ENCODE data around the gene CREBBP. TPM values are rescaled to one million over a fixed set of nuclear protein-coding genes. Genes with fewer than 3 reads are reported as not detected.

The CREBBP gene
- total and polyA plus RNA-seq, 9 of the 15 experiments (the other 6 are each of a cell fraction or from before 2014, with no cell fraction given), result 0.70 to 24.8 (median 5.6) TPM

GRCh38 chr16:3717235-3718018 is 163.1 kb downstream of the CREBBP start, which contains the start of gene TRAP1 (continued):
- TF ChIP-seq, protein P1, sequence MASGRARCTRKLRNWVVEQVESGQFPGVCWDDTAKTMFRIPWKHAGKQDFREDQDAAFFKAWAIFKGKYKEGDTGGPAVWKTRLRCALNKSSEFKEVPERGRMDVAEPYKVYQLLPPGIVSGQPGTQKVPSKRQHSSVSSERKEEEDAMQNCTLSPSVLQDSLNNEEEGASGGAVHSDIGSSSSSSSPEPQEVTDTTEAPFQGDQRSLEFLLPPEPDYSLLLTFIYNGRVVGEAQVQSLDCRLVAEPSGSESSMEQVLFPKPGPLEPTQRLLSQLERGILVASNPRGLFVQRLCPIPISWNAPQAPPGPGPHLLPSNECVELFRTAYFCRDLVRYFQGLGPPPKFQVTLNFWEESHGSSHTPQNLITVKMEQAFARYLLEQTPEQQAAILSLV (tag; IDR thresholded peaks at IDR 0.05), result no peak
- TF ChIP-seq COPS2 (conservative IDR thresholded peaks at IDR 0.05), result no peak
- peak in 1 of 2 experiments; percentile 90; a peak in 1 of 4 replicates for TF ChIP-seq TEAD1 (CRISPR knock-in tag; IDR thresholded peaks at IDR 0.05)
- 0 out of 2 replicates have a peak, but pooled peaks have one; percentile 40 for TF ChIP-seq GATAD2A (IDR thresholded peaks at IDR 0.05)
- TF ChIP-seq FOXK1 (CRISPR knock-in tag; IDR thresholded peaks at IDR 0.05; ENCODE audit: borderline replicate concordance), result peak; percentile 20; the same call in 1 of the 2 replicates
- no peak for TF ChIP-seq ZNF778 (CRISPR knock-in tag; IDR thresholded peaks at IDR 0.05)
- TF ChIP-seq RUNX1 (IDR thresholded peaks at IDR 0.05; ENCODE audit: low read depth), result no peak; the same call in 1 of the 2 replicates
- TF ChIP-seq RBM34 (IDR thresholded peaks at IDR 0.05; ENCODE audit: borderline replicate concordance, insufficient read depth, low read length), result no peak
- no peak for TF ChIP-seq TRIM28 (IDR thresholded peaks at IDR 0.05)
- TF ChIP-seq ZNF507 (tag; conservative IDR thresholded peaks at IDR 0.05), result no peak
- no peak for TF ChIP-seq ZNF24 (IDR thresholded peaks at IDR 0.05)
- no peak for TF ChIP-seq ZNF184 (CRISPR knock-in tag; IDR thresholded peaks at IDR 0.05)
- no peak for TF ChIP-seq ZEB2 (IDR thresholded peaks at IDR 0.05)
- TF ChIP-seq PREB (CRISPR knock-in tag; IDR thresholded peaks at IDR 0.05), result no peak
- no peak; a peak in 1 of 4 replicates for TF ChIP-seq SIX5 (IDR thresholded peaks at IDR 0.05; ENCODE audit: borderline replicate concordance in 1 of 2, insufficient read depth in 1 of 2, low read depth in 1 of 2, low read length in 2 of 2)
- no peak for TF ChIP-seq HDAC6 (IDR thresholded peaks at IDR 0.05; ENCODE audit: low read depth, low read length)
- no peak for TF ChIP-seq BCLAF1 (IDR thresholded peaks at IDR 0.05; ENCODE audit: borderline replicate concordance in 1 of 2, control insufficient read depth in 1 of 2, low read depth in 2 of 2, low read length in 1 of 2)
- TF ChIP-seq SAFB2 (IDR thresholded peaks at IDR 0.05; ENCODE audit: borderline replicate concordance, low read depth, low read length, severe bottlenecking), result no peak

All from K562 (cell line).